ENCODE measurements around the gene ZNF697.

Gene ZNF697

GRCh38 chr1:119595606-119596005 lies 52.5 kb downstream of the ZNF697 start:
- Histone ChIP-seq H3K27me3 (ENCODE audit: low read length) (no peaks in the 10 kb centered on the region), H3K9ac (ENCODE audit: low read length) (no peak overlapping the region), H3K4me2 (ENCODE audit: low read depth, low read length, poor library complexity, severe bottlenecking) (no peak overlapping the region), H3K9me2 (replicated peaks; ENCODE audit: insufficient read depth, low read length) (no peaks in the 10 kb centered on the region), H3K79me2 (ENCODE audit: insufficient read depth, low read length) (no peaks in the 10 kb centered on the region), H3K9me3 (ENCODE audit: insufficient read depth, low read length) (0 out of 2 replicates have a peak, but pooled peaks cover 3% of the 10 kb centered on the region), H2AFZ (ENCODE audit: low read depth, low read length, severe bottlenecking) (no peak overlapping the region), H3K36me3 (ENCODE audit: low read length) (no peaks in the 10 kb centered on the region), H3K4me3 (ENCODE audit: insufficient read depth, low read length, poor library complexity, severe bottlenecking) (no peak overlapping the region), H3K27ac (ENCODE audit: low read depth, low read length) (no peak overlapping the region), H3F3A (ENCODE audit: insufficient read depth) (no peaks in the 10 kb centered on the region), H4K20me1 (ENCODE audit: low read depth, low read length) (no peaks in the 10 kb centered on the region)
- TF ChIP-seq EZH2phosphoT487 (conservative IDR thresholded peaks at IDR 0.05; ENCODE audit: low read length) (no peak), CTCF (IDR thresholded peaks at IDR 0.05; ENCODE audit: insufficient read depth, low read length, poor library complexity, severe bottlenecking) (no peak)

GRCh38 chr1:119595168-119595567 lies 52.9 kb downstream of the ZNF697 start:
- no peaks in the 10 kb centered on the region for H3F3A ChIP-seq (ENCODE audit: insufficient read depth)
- no peaks in the 10 kb centered on the region for H3K9me2 ChIP-seq (replicated peaks; ENCODE audit: insufficient read depth, low read length)
- no peaks in the 10 kb centered on the region for H3K79me2 ChIP-seq (ENCODE audit: insufficient read depth, low read length)
- no peaks in the 10 kb centered on the region for H3K27me3 ChIP-seq (ENCODE audit: low read length)
- H3K27ac ChIP-seq (ENCODE audit: low read depth, low read length), result no peak overlapping the region
- 0 out of 2 replicates have a peak, but pooled peaks cover 3% of the 10 kb centered on the region for H3K9me3 ChIP-seq (ENCODE audit: insufficient read depth, low read length)
- H3K9ac ChIP-seq (ENCODE audit: low read length), result no peak overlapping the region
- TF ChIP-seq EZH2phosphoT487 (conservative IDR thresholded peaks at IDR 0.05; ENCODE audit: low read length), result no peak
- TF ChIP-seq CTCF (IDR thresholded peaks at IDR 0.05; ENCODE audit: insufficient read depth, low read length, poor library complexity, severe bottlenecking), result no peak
- no peak overlapping the region for H3K4me2 ChIP-seq (ENCODE audit: low read depth, low read length, poor library complexity, severe bottlenecking)
- H2AFZ ChIP-seq (ENCODE audit: low read depth, low read length, severe bottlenecking), result no peak overlapping the region
- no peaks in the 10 kb centered on the region for H4K20me1 ChIP-seq (ENCODE audit: low read depth, low read length)
- H3K36me3 ChIP-seq (ENCODE audit: low read length), result no peaks in the 10 kb centered on the region
- no peak overlapping the region for H3K4me3 ChIP-seq (ENCODE audit: insufficient read depth, low read length, poor library complexity, severe bottlenecking)

- Histone ChIP-seq H3F3A (ENCODE audit: insufficient read depth) (no peaks in the 10 kb centered on the region), H3K79me2 (ENCODE audit: insufficient read depth, low read length) (no peaks in the 10 kb centered on the region), H3K4me2 (ENCODE audit: low read depth, low read length, poor library complexity, severe bottlenecking) (no peak overlapping the region), H3K4me3 (ENCODE audit: insufficient read depth, low read length, poor library complexity, severe bottlenecking) (no peak overlapping the region), H3K27ac (ENCODE audit: low read depth, low read length) (no peak overlapping the region), H3K27me3 (ENCODE audit: low read length) (no peaks in the 10 kb centered on the region), H3K9me3 (ENCODE audit: insufficient read depth, low read length) (0 out of 2 replicates have a peak, but pooled peaks cover 3% of the 10 kb centered on the region), H2AFZ (ENCODE audit: low read depth, low read length, severe bottlenecking) (no peak overlapping the region), H3K36me3 (ENCODE audit: low read length) (no peaks in the 10 kb centered on the region), H4K20me1 (ENCODE audit: low read depth, low read length) (no peaks in the 10 kb centered on the region), H3K9ac (ENCODE audit: low read length) (no peak overlapping the region), H3K9me2 (replicated peaks; ENCODE audit: insufficient read depth, low read length) (no peaks in the 10 kb centered on the region)
- TF ChIP-seq EZH2phosphoT487 (conservative IDR thresholded peaks at IDR 0.05; ENCODE audit: low read length) (no peak), CTCF (IDR thresholded peaks at IDR 0.05; ENCODE audit: insufficient read depth, low read length, poor library complexity, severe bottlenecking) (no peak)
These were observed 53.7 kb downstream of the ZNF697 start for GRCh38 chr1:119594376-119594775.

Measured in SU-DHL-6 (cell line).